Stomach (tissue), 9 donors: Measurements from ENCODE around the gene NBEAL2. TPM values are rescaled to one million over a fixed set of nuclear protein-coding genes. Genes with fewer than 3 reads are reported as not detected.
A peak's percentile ranks its signal among the peaks of the same experiment; 100 is the strongest.

Experiments used
- DNase-seq, 2 donors: peaks; one replicate each; pipeline versions ENCODE4 v3.0.0 to v3.0.0-alpha.2; 2013 to 2019
- H3K27ac ChIP-seq, 5 donors: fragments of 200-600 bp in 4 of 5; sonication (generic) in 4 of 5; one replicate each; pipeline ENCODE4 v1.5.1; 2013 to 2019; ENCODE audit warnings: mild to moderate bottlenecking in 1 of 5, moderate library complexity in 1 of 5
- H3K27me3 ChIP-seq, 3 donors: fragments of 200-600 bp; sonication (generic); one replicate each; pipeline ENCODE4 v1.5.1; 2017 to 2019; ENCODE audit warnings: mixed run types in 1 of 3
- H3K36me3 ChIP-seq, 4 donors: fragments of 200-600 bp; sonication (generic); 1 replicate in 3 of 4; 2 replicates in 1 of 4; pipeline ENCODE4 v1.5.1; 2016 to 2019
- H3K4me1 ChIP-seq, 4 donors: fragments of 200-600 bp; sonication (generic); one replicate each; pipeline ENCODE4 v1.5.1; 2016 to 2019
- H3K4me3 ChIP-seq, 4 donors: fragments of 200-600 bp; sonication (generic) in 3 of 4; one replicate each; pipeline ENCODE4 v1.5.1; 2016 to 2019; ENCODE audit warnings: mild to moderate bottlenecking in 1 of 4
- H3K9me3 ChIP-seq, 4 donors: fragments of 200-600 bp; sonication (generic); one replicate each; pipeline ENCODE4 v1.5.1; 2016 to 2019
- EP300 ChIP-seq: sonication (generic); formaldehyde crosslinking; IDR thresholded peaks from one replicate; pipeline ENCODE4 v1.6.1; 2017; ENCODE audit warnings: antibody characterized with exemption
- POLR2A ChIP-seq, 4 donors: fragments of 450-650 bp; IDR thresholded peaks; one replicate each; pipeline ENCODE4 v1.6.1; 2016; ENCODE audit warnings: antibody characterized with exemption in 4 of 4, control low read depth in 2 of 4, mild to moderate bottlenecking in 1 of 4, moderate library complexity in 1 of 4
- POLR2AphosphoS5 ChIP-seq, 3 donors: sonication (generic); formaldehyde crosslinking; IDR thresholded peaks; one replicate each; pipeline ENCODE4 v1.6.1; 2016; ENCODE audit warnings: antibody characterized with exemption in 3 of 3
- WGBS, 5 donors: extraction: QIAGEN DNeasy Blood & Tissue Kit in 3 of 5; methylation state at CpG; one replicate each; pipeline versions ENCODE4 v1.1.5 to v1.1.7; 2013 to 2018; 5-methylcytosine and 5-hydroxymethylcytosine counted together
- intact Hi-C: fragments of 100-400 bp; cut with DNase I; formaldehyde crosslinking; loops from one replicate; pipeline ENCODE4 v1.15.1; 2023; ENCODE audit warnings: low total_unique reads
- polyA plus RNA-seq, 3 donors: library from polyadenylated mRNA; stranded (reverse); fragments of 200-250 nt; gene quantifications; one replicate each; pipeline ENCODE4 v1.2.3, GENCODE V29; 2013
- total RNA-seq, 5 donors: library from RNA; depleted of rRNA; stranded (reverse); fragments of >200 nt; gene quantifications; one replicate each; pipeline versions ENCODE4 v1.1.0 to v1.2.3, GENCODE V29; 2014 to 2016
- TF ChIP-seq, protein P1 (sequence below), 7 experiments: fragments of 450-650 bp in 4 of 7; fragments of 200-600 bp in 3 of 7; sonication (generic) in 3 of 7; IDR thresholded peaks; one replicate each; pipeline ENCODE4 v1.5.1; 2016 to 2019; ENCODE audit warnings: antibody characterized with exemption in 7 of 7, control low read depth in 2 of 7, mild to moderate bottlenecking in 1 of 7
- donor health status: healthy with polysubstance abuse.
- donor health status: Bipolar disorder and iron deficiency.
- donor health status: healthy.

Gene NBEAL2
- total and polyA plus RNA-seq, 8 donors, result 35.0 to 653 (median 214) TPM

DNA sequence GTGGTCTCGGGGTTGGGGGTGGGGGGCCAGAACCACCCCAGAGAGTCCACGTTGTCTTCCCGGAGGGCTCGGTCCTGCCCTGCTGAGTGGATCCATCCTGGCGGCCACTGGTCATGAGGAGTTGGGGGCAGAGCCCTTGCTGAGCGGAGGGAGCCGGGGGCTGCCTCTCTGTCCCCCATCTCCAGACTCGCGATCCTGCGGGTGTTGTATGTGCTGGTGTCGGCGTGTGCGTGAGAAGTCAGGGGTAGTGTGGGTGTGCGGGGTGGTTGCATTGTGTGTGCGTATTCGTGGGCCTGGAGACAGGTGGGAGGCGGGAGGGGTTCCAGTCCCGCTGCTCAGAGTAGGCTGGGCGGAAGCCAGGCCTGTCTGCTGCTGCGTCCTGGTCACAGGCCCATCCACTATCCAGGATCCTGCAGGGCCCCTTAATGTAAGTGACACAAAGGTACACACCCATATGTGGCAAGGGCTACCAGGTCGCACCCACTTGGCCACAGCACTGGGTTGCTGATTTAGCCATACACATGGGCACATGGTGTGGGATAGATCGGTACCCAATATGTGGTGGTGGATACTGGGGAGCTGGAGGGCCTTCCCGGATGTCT is 30.7 kb downstream of the NBEAL2 start:
- Histone ChIP-seq H3K36me3 (peaks cover 13 to 81% (median 59%) of the 10 kb centered on the region in 4 donors), H3K9me3 (no peaks in the 10 kb centered on the region), H3K4me1 (peaks cover 4 to 44% (median 19%) of the 10 kb centered on the region in 4 donors), H3K27ac (peak overlapping the region; percentile 76 to 90 (median 80)), H3K27me3 (no peaks in the 10 kb centered on the region), H3K4me3 (peak overlapping the region; percentile 47 to 67 (median 51))
- TF ChIP-seq EP300 (no peak), POLR2AphosphoS5 (IDR thresholded peaks at IDR 0.05) (no peak), POLR2A (IDR thresholded peaks at IDR 0.05) (no peak)
- TF ChIP-seq, protein P1, sequence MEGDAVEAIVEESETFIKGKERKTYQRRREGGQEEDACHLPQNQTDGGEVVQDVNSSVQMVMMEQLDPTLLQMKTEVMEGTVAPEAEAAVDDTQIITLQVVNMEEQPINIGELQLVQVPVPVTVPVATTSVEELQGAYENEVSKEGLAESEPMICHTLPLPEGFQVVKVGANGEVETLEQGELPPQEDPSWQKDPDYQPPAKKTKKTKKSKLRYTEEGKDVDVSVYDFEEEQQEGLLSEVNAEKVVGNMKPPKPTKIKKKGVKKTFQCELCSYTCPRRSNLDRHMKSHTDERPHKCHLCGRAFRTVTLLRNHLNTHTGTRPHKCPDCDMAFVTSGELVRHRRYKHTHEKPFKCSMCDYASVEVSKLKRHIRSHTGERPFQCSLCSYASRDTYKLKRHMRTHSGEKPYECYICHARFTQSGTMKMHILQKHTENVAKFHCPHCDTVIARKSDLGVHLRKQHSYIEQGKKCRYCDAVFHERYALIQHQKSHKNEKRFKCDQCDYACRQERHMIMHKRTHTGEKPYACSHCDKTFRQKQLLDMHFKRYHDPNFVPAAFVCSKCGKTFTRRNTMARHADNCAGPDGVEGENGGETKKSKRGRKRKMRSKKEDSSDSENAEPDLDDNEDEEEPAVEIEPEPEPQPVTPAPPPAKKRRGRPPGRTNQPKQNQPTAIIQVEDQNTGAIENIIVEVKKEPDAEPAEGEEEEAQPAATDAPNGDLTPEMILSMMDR (IDR thresholded peaks at IDR 0.05), result no peak
- 72 to 78% (median 74%) methylated on average over 21 to 23 of the region's 23 CpGs for WGBS, 5 donors
- intact Hi-C loops, result no loop called here
- peak in 1 of 2 donors; percentile 23 for DNase-seq

DNA sequence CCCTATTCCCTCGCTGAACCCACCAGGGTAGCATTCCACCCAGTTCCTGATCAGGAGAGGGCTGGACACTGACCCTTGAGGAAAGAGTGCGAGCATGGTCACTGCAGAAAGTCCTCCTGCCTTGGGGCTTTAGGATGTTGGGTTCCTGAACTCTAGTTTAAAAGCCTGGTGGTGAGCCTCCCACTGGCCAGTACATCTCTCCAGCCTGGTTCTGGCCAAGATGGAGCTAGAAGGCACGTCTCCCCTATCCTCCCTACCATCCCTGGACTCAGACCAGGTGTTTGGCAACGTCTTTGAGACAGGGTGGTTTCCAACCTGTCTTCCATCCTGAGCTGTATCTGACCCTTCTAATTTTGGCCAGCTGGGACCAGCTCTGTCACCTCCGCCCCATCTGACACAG is 31.4 kb downstream of the NBEAL2 start:
- Histone ChIP-seq H3K4me3 (no peak overlapping the region), H3K4me1 (peaks cover 9 to 51% (median 23%) of the 10 kb centered on the region in 4 donors), H3K36me3 (peaks cover 8 to 81% (median 59%) of the 10 kb centered on the region in 4 donors), H3K27ac (peak overlapping the region in 2 of 5 donors; percentile 89 to 90), H3K27me3 (no peaks in the 10 kb centered on the region), H3K9me3 (no peaks in the 10 kb centered on the region)
- WGBS, 5 donors, result 82 to 90% (median 85%) methylated on average over 5 of the region's 5 CpGs
- intact Hi-C loops, result no loop called here
- TF ChIP-seq POLR2AphosphoS5 (IDR thresholded peaks at IDR 0.05), result no peak
- TF ChIP-seq POLR2A (IDR thresholded peaks at IDR 0.05), result no peak
- TF ChIP-seq, protein P1 (IDR thresholded peaks at IDR 0.05), result no peak
- DNase-seq, result no peak

DNA sequence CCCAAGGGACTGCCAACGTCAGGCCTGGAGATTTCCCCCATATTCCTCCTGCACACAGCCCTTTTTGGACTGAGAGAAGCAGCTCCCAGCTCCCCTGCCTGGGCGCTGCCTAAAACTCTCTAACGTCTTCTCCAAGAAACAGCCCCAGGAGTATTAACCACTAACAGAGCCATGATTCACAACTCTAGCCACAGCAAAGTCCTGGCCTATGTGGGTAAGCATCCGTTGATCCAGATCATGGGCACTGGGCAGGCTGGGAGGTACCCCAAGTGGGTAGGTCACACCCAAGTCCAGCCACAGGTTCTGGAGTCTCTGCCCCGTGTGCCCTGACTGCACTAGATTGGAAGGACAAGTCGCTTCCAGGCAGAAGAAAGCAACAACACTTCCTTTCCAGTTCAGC is 31.9 kb downstream of the NBEAL2 start:
- peaks cover 11 to 56% (median 27%) of the 10 kb centered on the region in 4 donors for H3K4me1 ChIP-seq
- DNase-seq, result no peak
- peak overlapping the region in 1 of 5 donors; percentile 90 for H3K27ac ChIP-seq
- peaks cover 5 to 81% (median 59%) of the 10 kb centered on the region in 4 donors for H3K36me3 ChIP-seq
- TF ChIP-seq POLR2A (IDR thresholded peaks at IDR 0.05) (no peak), POLR2AphosphoS5 (IDR thresholded peaks at IDR 0.05) (no peak), EP300 (no peak)
- TF ChIP-seq, protein P1 (IDR thresholded peaks at IDR 0.05), result no peak
- no peaks in the 10 kb centered on the region for H3K27me3 ChIP-seq
- H3K9me3 ChIP-seq, result no peaks in the 10 kb centered on the region
- intact Hi-C loops, result no loop called here
- no peak overlapping the region for H3K4me3 ChIP-seq
- WGBS, 5 donors, result 79 to 91% (median 82%) methylated on average over 6 of the region's 6 CpGs

DNA sequence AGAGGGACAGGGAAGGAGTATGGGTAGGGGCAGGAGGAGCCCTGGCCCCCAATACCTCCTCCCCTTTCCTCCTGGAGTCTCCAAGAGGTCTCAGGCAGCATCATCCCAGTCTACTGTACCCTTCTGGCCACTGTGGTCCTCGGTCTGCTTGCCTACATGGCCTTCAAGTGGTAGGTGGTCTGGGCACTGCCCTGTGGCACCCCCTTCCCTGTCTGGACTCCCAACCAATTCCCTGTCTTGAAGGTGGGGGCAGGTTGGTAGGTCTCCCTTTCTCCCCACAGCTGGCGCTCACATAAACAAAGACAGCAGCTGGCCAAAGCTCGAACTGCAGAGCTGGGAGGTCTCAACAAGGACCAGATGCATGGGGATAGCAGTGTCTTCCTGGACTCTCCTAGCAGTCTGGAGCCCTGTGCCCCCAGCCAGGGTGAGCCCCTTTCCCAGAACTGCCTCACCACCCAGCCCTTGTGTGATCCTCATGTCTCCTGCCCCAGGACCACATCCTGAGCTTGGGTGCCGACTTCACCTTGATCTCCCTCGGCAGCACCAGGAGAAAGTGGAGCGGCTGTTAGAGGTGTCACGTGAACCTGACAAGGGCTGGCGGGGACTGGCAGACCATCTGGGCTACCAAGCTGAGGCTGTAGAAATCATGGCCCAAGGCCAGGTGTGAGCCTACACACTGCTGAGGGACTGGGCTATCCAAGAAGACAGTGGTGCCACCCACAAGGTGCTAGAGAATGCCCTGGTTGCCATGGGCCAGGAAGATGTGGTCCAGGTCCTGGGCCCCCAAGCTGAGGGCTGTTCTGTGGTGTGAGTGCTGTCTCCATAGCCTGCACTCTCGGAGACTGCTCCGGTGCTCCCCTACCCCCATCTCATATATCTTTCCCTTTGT is 33.1 kb downstream of the NBEAL2 start:
- intact Hi-C loops, result no loop called here
- TF ChIP-seq POLR2A (IDR thresholded peaks at IDR 0.05), result no peak
- TF ChIP-seq POLR2AphosphoS5 (IDR thresholded peaks at IDR 0.05), result no peak
- no peak for TF ChIP-seq EP300
- TF ChIP-seq, protein P1 (IDR thresholded peaks at IDR 0.05), result no peak
- H3K9me3 ChIP-seq, result no peaks in the 10 kb centered on the region
- no peaks in the 10 kb centered on the region for H3K27me3 ChIP-seq
- H3K27ac ChIP-seq, result peak overlapping the region; percentile 7 to 50 (median 34)
- peak in 1 of 2 donors; percentile 59 for DNase-seq
- H3K4me3 ChIP-seq, result no peak overlapping the region
- peaks cover 11 to 61% (median 34%) of the 10 kb centered on the region in 4 donors for H3K4me1 ChIP-seq
- WGBS, 5 donors, result 72 to 86% (median 83%) methylated on average over 10 of the region's 10 CpGs
- peaks cover 5 to 81% (median 59%) of the 10 kb centered on the region in 4 donors for H3K36me3 ChIP-seq
